AG08396 (cell line): ENCODE measurements around the gene SH3BP5L.
A peak's percentile ranks its signal among the peaks of the same experiment; 100 is the strongest.

ENCODE experiments used
- DNase-seq: peaks from one replicate; pipeline ENCODE4 v3.0.0; 2012; ENCODE audit warnings: low spot score, mixed read lengths

SH3BP5L gene

DNA sequence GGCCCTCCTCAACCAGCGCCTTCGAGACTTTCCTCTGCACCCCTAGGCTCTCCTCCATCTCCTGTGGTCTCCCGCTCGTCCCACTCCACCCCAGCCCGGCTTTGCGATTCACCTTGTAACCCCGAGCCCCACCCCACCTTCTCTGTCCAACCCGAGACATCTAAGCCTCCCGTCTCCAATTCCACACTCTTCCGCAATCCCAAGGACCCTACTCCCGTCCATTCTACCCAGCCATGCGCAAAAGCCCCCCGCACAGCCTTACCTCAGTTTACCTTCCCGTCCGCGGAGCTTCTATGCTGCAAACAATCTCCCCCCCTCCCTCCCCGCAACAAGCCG lies 174 bp downstream of the SH3BP5L start:
- DNase-seq, result no peak

DNA sequence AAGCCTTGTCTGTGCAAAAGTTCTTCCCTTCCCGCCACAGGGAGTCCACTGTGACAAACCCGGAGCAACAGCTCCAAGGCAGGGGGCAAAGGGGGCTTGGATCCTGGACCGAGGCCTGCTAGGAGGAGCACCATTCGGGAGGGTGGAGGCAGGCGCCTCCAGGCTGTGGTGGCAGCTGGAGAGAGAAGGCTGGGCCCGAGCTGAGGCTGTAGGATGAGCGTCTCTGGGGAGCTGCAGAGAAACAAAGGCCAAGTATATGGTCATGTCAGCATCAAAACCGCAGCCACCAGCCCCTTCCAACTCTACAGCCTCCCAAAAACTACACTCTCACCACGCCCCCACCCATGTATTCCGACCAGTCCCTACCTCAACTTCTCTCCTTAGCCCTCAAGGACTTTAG lies 579 bp downstream of the SH3BP5L start:
- no peak for DNase-seq

GRCh38 chr1:248824701-248825100 lies 1.0 kb downstream of the SH3BP5L start:
- no peak for DNase-seq

- DNase-seq, result peak; percentile 4
These were observed 1.4 kb downstream of the SH3BP5L start for GRCh38 chr1:248824301-248824700.

GRCh38 chr1:248823517-248824001 lies 2.2 kb downstream of the SH3BP5L start:
- DNase-seq, result peak; percentile 76

DNA sequence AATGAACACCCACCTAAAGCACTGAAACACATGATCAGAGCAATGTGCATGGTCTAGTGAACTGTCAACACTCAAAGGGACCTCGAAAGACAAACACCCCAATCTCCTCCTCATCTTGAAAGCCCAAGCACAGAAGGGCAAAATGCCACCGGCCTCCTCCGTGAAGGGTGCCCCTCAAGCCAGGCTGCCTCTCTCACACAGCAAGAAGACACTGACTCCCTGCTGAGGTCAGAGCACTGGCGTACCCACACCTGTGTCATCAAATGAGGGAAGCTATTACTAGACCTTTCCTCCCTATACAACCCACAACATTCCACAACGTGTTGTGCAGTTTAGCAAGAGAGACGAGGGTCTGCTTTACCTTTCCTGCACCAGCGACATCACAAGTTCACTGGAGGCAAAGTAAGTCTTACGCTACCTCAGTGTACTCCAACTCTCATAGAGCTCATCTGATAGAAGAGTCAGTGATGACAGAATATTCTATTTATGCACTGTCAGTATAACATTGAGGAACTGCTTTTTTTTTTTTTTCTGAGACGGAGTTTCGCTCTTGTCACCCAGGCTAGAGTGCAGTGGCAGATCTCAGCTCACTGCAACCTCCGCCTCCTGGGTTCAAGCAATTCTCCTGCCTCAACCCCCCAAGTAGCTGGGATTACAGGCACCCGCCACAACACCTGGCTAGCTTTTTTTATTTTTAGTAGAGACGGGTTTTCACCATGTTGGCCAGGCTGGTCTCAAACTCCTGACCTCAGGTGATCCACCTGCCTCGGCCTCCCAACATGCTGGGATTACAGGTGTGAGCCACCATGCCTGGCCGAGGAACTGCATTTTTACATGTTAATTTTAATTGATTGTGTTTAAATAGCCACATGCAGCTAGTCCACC lies 3.3 kb downstream of the SH3BP5L start:
- no peak for DNase-seq

GRCh38 chr1:248821641-248822040 lies 4.1 kb downstream of the SH3BP5L start:
- no peak for DNase-seq

DNA sequence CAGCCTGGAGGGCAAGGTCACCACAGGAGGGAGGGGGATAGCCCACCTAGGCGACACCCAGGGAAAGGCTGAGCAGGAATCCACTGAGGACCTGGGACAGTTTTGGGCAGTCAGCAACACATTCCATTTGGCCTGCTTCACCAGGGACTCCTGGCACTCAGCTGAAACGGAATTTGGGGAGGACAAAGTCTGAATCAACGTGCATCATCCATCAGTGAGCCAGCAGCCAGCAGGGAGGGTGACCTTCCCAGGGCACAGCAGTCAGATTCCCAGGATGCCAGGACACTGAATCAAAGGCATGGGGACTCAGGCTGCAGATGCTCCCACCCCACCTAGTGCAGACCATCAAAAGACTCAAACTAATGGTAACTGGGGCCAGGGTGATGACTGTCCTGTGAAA lies 4.6 kb downstream of the SH3BP5L start:
- peak; percentile 91 for DNase-seq

DNA sequence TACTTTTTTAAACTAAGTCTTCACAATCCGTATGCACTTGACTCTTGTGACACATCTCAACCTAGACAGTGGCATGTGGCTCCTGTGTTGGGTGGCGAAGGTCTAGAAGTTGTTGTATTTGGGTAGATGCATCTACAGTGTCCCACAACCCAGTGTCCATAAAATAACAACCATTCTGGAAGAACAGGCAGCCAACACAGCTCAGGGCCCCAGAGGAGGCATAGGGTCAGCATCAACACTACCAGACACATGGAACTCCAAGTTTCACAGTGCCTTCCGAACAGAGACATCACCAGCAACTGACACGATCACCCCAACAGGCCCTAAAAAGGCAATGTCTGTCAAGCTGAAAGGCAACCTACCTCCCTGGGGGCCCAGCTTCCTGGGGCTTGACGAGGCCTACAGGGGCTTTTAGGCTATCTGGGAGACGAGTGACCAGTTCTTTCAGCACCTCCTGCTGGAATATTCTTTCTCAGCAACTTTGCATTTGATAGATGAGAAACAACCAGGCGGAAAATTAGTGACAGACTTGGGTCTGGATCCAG lies 5.6 kb downstream of the SH3BP5L start:
- no peak for DNase-seq

- peak; percentile 5 for DNase-seq
These were observed 7.0 kb downstream of the SH3BP5L start for GRCh38 chr1:248818505-248819374.

DNA sequence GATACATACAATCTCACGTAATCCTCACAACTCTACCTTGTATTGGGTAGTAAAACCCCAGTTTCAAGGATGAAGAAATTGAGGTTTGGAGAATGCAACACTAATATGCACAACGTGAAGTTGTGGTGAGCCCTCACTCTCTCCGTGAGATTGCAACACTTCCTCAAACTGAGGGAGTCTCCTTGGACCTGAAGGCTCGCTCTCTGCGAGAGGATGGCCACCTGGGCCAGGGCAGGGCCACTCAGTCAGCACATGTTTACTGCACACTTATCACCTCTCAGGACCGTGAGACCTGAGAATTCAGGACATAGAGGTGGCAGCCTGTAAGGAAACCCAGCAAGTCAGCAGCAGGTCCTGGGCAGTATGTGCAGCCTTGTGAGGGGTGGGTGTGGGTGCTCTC lies 8.7 kb downstream of the SH3BP5L start:
- no peak for DNase-seq

DNA sequence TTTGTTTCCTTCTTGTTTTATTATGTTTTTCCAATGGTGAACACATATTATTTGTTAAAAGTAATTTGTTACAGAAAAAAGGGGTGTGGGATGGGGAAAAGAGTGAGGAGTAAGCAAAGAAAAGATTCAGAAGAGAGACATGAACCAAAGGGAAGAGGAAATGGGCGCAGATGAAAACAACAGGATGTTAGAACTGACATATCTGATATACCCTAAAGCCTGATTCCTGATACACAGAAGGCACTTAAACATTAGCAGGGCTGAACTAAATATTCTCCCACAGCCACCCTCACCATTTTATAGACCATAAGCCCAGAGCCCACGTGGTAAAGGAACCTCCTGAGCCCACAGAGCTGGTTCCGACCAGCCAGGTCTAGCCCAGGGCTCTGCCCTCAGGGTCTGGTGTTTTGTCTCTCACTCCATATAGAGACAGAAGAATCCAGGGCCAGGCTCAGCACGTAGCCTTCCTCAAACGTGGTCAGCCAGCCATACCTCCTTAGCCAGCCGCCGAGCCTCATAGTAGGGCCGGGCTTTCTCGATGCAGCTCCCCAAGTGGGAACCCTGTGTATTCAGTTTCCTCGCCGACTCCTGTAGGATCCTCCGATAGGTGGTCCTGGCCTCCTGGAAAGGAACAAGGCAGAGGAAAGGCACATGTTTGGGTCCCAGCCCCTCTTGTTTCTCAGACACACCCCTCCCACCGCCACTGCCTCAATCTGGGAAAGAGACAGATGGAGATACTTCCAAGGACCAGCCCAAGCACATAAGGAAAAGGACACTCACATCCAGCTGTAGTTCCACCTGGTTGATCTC lies 9.5 kb downstream of the SH3BP5L start:
- DNase-seq, result no peak

DNA sequence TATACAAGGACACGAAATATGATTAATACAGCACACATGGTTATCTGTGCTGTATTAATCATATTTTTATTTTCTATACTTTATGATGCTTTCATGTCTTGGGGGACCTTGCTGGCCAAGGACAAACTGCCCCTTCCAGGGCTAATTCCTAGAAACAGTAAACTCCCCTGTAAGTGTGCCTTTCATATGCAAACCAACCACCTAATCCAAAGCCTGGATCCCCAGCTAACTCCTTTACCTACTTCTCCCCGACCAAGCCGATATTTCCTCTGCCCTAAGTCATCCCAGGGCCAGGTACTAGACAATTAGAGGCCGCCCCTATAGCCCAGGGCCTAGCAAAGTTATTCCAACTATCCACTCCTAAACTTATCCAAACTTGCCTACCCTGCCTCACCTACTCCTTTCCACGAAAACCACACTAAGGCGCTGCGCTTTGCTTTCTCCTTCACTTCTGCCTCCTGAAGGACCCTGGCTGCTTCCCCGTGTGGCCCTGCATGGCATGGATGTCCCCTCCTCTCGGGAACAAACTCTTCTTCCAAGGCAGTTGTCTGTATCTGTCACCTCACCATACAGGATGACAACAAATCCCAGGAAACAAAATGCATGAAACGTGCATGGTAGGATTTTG lies 10.2 kb downstream of the SH3BP5L start:
- no peak for DNase-seq

GRCh38 chr1:248814351-248814750 lies 11.4 kb downstream of the SH3BP5L start:
- no peak for DNase-seq

GRCh38 chr1:248813546-248813945 lies 12.2 kb downstream of the SH3BP5L start:
- DNase-seq, result no peak

GRCh38 chr1:248812736-248813425 lies 12.8 kb downstream of the SH3BP5L start:
- no peak for DNase-seq

DNA sequence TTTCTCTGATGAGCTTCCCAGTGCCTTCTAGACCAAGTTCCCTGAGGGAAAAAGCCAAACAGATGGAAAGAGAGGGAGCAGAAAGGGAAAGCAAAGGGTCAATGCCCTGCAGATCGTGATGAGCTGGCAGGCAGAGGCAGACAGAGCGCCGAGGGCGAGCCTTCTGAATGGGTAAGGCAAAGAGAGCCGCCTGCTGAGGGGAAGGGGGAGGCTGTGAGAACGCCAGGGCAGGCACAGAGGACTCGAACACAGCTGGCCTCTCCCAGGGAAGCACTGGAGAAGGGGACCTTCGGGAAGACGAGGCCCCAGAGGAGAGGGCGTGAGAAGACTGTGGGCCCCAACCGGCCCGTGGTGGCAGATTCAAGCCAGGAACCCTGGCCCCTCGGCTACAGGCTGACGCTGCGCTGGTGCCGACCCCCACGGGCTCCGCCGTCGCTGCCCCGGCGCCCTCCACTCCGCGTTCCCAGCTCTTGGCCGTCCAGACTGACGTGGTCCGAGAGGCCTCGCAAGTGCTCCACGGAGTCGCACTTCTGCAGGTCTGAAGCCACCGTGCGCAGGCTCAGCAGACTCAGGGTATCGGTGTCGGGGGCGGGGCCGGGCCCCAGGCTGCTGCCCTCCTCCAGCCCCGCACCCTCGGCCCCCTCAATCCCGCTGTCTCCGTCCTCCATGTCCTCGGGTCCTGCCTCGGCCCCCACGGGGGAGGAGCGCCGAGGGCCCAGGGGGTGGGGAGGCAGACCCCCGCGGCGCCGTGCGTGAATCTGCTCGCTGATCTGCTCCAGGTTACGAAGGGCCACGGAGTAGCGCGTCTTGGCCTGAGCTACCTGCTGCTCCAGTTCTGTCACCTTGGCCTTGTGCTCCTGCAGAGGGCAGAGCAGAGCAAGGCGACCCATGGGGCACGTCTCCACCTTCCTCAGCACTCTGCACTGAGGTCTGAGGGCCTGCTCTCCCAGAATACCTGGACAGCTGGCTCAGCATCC lies 13.9 kb downstream of the SH3BP5L start:
- no peak for DNase-seq

DNA sequence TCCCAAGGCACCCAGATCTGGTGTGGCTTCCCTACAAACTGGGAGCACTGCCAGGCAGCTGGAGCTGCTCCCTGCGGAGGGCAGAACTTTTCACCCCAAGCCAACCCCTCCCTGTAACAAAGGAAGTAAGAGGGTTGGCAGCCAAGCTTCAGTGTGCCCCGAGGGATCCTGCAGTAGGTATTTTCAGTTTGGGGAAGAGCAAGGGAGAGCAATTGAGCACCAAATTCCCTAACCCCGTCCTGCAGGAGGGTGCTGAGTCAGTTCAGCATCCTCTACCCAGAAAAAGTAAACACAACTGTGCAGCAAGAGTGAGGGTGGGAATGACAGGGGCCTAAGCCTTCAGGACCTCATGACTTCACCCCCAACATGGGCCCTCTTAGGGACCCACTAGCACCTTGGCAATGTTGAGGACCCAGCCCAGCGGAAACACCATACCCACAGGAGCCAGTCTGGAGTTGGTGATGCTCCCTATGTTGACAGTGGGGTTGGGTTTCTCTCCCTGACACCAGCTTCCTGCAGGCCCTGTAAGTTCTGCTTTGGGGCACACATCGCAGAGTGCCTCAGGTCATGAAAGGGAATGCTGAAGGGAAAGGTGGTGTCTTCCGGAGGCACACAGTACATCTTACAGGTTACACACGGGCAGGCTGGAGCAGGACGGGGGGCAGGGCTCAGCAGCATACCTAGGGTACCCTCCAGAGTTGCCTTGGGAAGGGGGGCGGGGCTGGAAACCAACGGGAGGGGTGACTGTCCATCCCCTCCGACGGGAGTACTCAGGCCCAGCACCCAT lies 14.8 kb downstream of the SH3BP5L start:
- peak; percentile 55 for DNase-seq
